ENCODE results near the gene FRG2B. TPM values are rescaled to one million over a fixed set of nuclear protein-coding genes. Genes with fewer than 3 reads are reported as not detected.
"Not testable (repeated sequence)": the region's sequence is repeated elsewhere in the genome, so short reads cannot be mapped to it uniquely, and the experiment has no call there.

FRG2B gene
- total RNA-seq, 1 donor from 2014 or later = not detected

- no peak overlapping the region for H3K4me3 Mint-ChIP-seq (ENCODE audit: low read depth)
- intact Hi-C loops (cut with micrococcal nuclease) = no loop called here
- no peaks in the 10 kb centered on the region for H3K4me1 Mint-ChIP-seq (ENCODE audit: low read depth)
- no peak for DNase-seq (ENCODE audit: low spot score)
- H3K27me3 Mint-ChIP-seq (ENCODE audit: low read depth) = peaks cover 11% of the 10 kb centered on the region
- no peaks in the 10 kb centered on the region for H3K36me3 Mint-ChIP-seq (ENCODE audit: low read depth)
- no peaks in the 10 kb centered on the region for H3K9me3 Mint-ChIP-seq
- no peak overlapping the region for H3K27ac Mint-ChIP-seq
Observed at GRCh38 chr10:133617196-133617595, 9.4 kb downstream of the FRG2B start.

- Mint-ChIP-seq H3K36me3 (ENCODE audit: low read depth) (no peaks in the 10 kb centered on the region), H3K27ac (no peak overlapping the region), H3K4me1 (ENCODE audit: low read depth) (no peaks in the 10 kb centered on the region), H3K27me3 (ENCODE audit: low read depth) (peaks cover 13% of the 10 kb centered on the region), H3K4me3 (ENCODE audit: low read depth) (no peak overlapping the region), H3K9me3 (no peaks in the 10 kb centered on the region)
- DNase-seq (ENCODE audit: low spot score) = no peak
- intact Hi-C loops (cut with micrococcal nuclease) = no loop called here
Observed at GRCh38 chr10:133616371-133617130, 10.0 kb downstream of the FRG2B start.

GRCh38 chr10:133614830-133615580 lies 11.6 kb downstream of the FRG2B start:
- H3K4me3 Mint-ChIP-seq (ENCODE audit: low read depth) = no peak overlapping the region
- intact Hi-C loops (cut with micrococcal nuclease) = no loop called here
- DNase-seq (ENCODE audit: low spot score) = no peak
- H3K36me3 Mint-ChIP-seq (ENCODE audit: low read depth) = no peaks in the 10 kb centered on the region
- H3K27ac Mint-ChIP-seq = no peak overlapping the region
- H3K27me3 Mint-ChIP-seq (ENCODE audit: low read depth) = peaks cover 9% of the 10 kb centered on the region
- no peaks in the 10 kb centered on the region for H3K9me3 Mint-ChIP-seq
- no peaks in the 10 kb centered on the region for H3K4me1 Mint-ChIP-seq (ENCODE audit: low read depth)

GRCh38 chr10:133613699-133614098 lies 12.9 kb downstream of the FRG2B start:
- H3K36me3 Mint-ChIP-seq (ENCODE audit: low read depth) = no peaks in the 10 kb centered on the region
- no peaks in the 10 kb centered on the region for H3K4me1 Mint-ChIP-seq (ENCODE audit: low read depth)
- no peaks in the 10 kb centered on the region for H3K9me3 Mint-ChIP-seq
- H3K27ac Mint-ChIP-seq = no peak overlapping the region
- peaks cover 14% of the 10 kb centered on the region for H3K27me3 Mint-ChIP-seq (ENCODE audit: low read depth)
- no peak for DNase-seq (ENCODE audit: low spot score)
- intact Hi-C loops (cut with micrococcal nuclease) = no loop called here
- H3K4me3 Mint-ChIP-seq (ENCODE audit: low read depth) = no peak overlapping the region

GRCh38 chr10:133611079-133611478 lies 15.5 kb downstream of the FRG2B start:
- intact Hi-C loops (cut with micrococcal nuclease) = no loop called here

GRCh38 chr10:133608855-133609254 lies 17.7 kb downstream of the FRG2B start:
- H3K4me1 Mint-ChIP-seq (ENCODE audit: low read depth) = no peaks in the 10 kb centered on the region
- no peak overlapping the region for H3K27ac Mint-ChIP-seq
- no peak overlapping the region for H3K4me3 Mint-ChIP-seq (ENCODE audit: low read depth)
- no peaks in the 10 kb centered on the region for H3K9me3 Mint-ChIP-seq
- no peak for DNase-seq (ENCODE audit: low spot score)
- H3K27me3 Mint-ChIP-seq (ENCODE audit: low read depth) = peaks cover 31% of the 10 kb centered on the region
- intact Hi-C loops (cut with micrococcal nuclease) = loop anchor here (5.0 kb wide), 1 partner anchor 172 kb away; no protein-coding TSS in a partner anchor
- H3K36me3 Mint-ChIP-seq (ENCODE audit: low read depth) = no peaks in the 10 kb centered on the region

More at GRCh38 chr10:133611079-133611478, 15.5 kb downstream of the FRG2B start:
- no peaks in the 10 kb centered on the region for H3K9me3 Mint-ChIP-seq
- no peak overlapping the region for H3K27ac Mint-ChIP-seq
- H3K27me3 Mint-ChIP-seq (ENCODE audit: low read depth) = peaks cover 25% of the 10 kb centered on the region
- H3K4me3 Mint-ChIP-seq (ENCODE audit: low read depth) = no peak overlapping the region
- no peaks in the 10 kb centered on the region for H3K36me3 Mint-ChIP-seq (ENCODE audit: low read depth)
- H3K4me1 Mint-ChIP-seq (ENCODE audit: low read depth) = no peaks in the 10 kb centered on the region
- DNase-seq (ENCODE audit: low spot score) = no peak

- H3K36me3 Mint-ChIP-seq (ENCODE audit: low read depth); intact Hi-C loops (cut with micrococcal nuclease); DNase-seq (ENCODE audit: low spot score); H3K27ac Mint-ChIP-seq; H3K9me3 Mint-ChIP-seq; H3K4me1 Mint-ChIP-seq (ENCODE audit: low read depth); H3K4me3 Mint-ChIP-seq (ENCODE audit: low read depth): not testable (repeated sequence)
- H3K27me3 Mint-ChIP-seq (ENCODE audit: low read depth) = peaks cover 25% of the 10 kb centered on the region
Observed at GRCh38 chr10:133603434-133603833, 23.2 kb downstream of the FRG2B start.

GRCh38 chr10:133600657-133601056 lies 25.9 kb downstream of the FRG2B start:
- H3K4me1 Mint-ChIP-seq (ENCODE audit: low read depth) = no peaks in the 10 kb centered on the region
- intact Hi-C loops (cut with micrococcal nuclease) = no loop called here

GRCh38 chr10:133599869-133600268 lies 26.7 kb downstream of the FRG2B start:
- peaks cover 34% of the 10 kb centered on the region for H3K27me3 Mint-ChIP-seq (ENCODE audit: low read depth)
- H3K4me1 Mint-ChIP-seq (ENCODE audit: low read depth); intact Hi-C loops (cut with micrococcal nuclease); H3K27ac Mint-ChIP-seq; DNase-seq (ENCODE audit: low spot score); H3K9me3 Mint-ChIP-seq; H3K4me3 Mint-ChIP-seq (ENCODE audit: low read depth); H3K36me3 Mint-ChIP-seq (ENCODE audit: low read depth): not testable (repeated sequence)

More at GRCh38 chr10:133600657-133601056, 25.9 kb downstream of the FRG2B start:
- Mint-ChIP-seq H3K27me3 (ENCODE audit: low read depth) (peaks cover 28% of the 10 kb centered on the region), H3K36me3 (ENCODE audit: low read depth) (no peaks in the 10 kb centered on the region), H3K9me3 (no peaks in the 10 kb centered on the region), H3K4me3 (ENCODE audit: low read depth) (no peak overlapping the region), H3K27ac (no peak overlapping the region)
- DNase-seq (ENCODE audit: low spot score) = no peak

- no peak overlapping the region for H3K27ac Mint-ChIP-seq
- peaks cover 22% of the 10 kb centered on the region for H3K27me3 Mint-ChIP-seq (ENCODE audit: low read depth)
- no peaks in the 10 kb centered on the region for H3K4me1 Mint-ChIP-seq (ENCODE audit: low read depth)
- no peaks in the 10 kb centered on the region for H3K36me3 Mint-ChIP-seq (ENCODE audit: low read depth)
- H3K4me3 Mint-ChIP-seq (ENCODE audit: low read depth) = no peak overlapping the region
- intact Hi-C loops (cut with micrococcal nuclease) = no loop called here
- no peak for DNase-seq (ENCODE audit: low spot score)
- no peaks in the 10 kb centered on the region for H3K9me3 Mint-ChIP-seq
Observed at GRCh38 chr10:133592716-133593115, 33.9 kb downstream of the FRG2B start.

- Mint-ChIP-seq H3K9me3 (no peaks in the 10 kb centered on the region), H3K27me3 (ENCODE audit: low read depth) (peaks cover 12% of the 10 kb centered on the region), H3K27ac (no peak overlapping the region), H3K4me3 (ENCODE audit: low read depth) (no peak overlapping the region), H3K36me3 (ENCODE audit: low read depth) (no peaks in the 10 kb centered on the region), H3K4me1 (ENCODE audit: low read depth) (no peaks in the 10 kb centered on the region)
- intact Hi-C loops (cut with micrococcal nuclease) = no loop called here
- DNase-seq (ENCODE audit: low spot score) = no peak
Observed at GRCh38 chr10:133590970-133591359, 35.6 kb downstream of the FRG2B start.

GRCh38 chr10:133590226-133590969 lies 36.2 kb downstream of the FRG2B start:
- Mint-ChIP-seq H3K9me3 (no peaks in the 10 kb centered on the region), H3K4me3 (ENCODE audit: low read depth) (no peak overlapping the region), H3K27me3 (ENCODE audit: low read depth) (peaks cover 10% of the 10 kb centered on the region), H3K27ac (no peak overlapping the region), H3K4me1 (ENCODE audit: low read depth) (no peaks in the 10 kb centered on the region), H3K36me3 (ENCODE audit: low read depth) (no peaks in the 10 kb centered on the region)
- intact Hi-C loops (cut with micrococcal nuclease) = no loop called here
- no peak for DNase-seq (ENCODE audit: low spot score)

- DNase-seq (ENCODE audit: low spot score); H3K27me3 Mint-ChIP-seq (ENCODE audit: low read depth); H3K4me1 Mint-ChIP-seq (ENCODE audit: low read depth); H3K27ac Mint-ChIP-seq; H3K36me3 Mint-ChIP-seq (ENCODE audit: low read depth); H3K4me3 Mint-ChIP-seq (ENCODE audit: low read depth); intact Hi-C loops (cut with micrococcal nuclease): not testable (repeated sequence)
- peaks cover 12% of the 10 kb centered on the region for H3K9me3 Mint-ChIP-seq
Observed at GRCh38 chr10:133577037-133577436, 49.6 kb downstream of the FRG2B start.

All from activated T-helper 2 cell treated with anti-CD3 and anti-CD28 coated beads, Interferon-gamma antibody, Interleukin-2, Interleukin-4, amounts not matched to agents 10 μg/mL and 5 μg/mL and 100 μg/mL, durations not matched to agents 14 hours and 24 hours and 36 hours (primary cell).